Measurements from ENCODE around the gene C11orf24.
"Not testable (repeated sequence)": the region's sequence is repeated elsewhere in the genome, so short reads cannot be mapped to it uniquely, and the experiment has no call there.

C11orf24 gene

DNA sequence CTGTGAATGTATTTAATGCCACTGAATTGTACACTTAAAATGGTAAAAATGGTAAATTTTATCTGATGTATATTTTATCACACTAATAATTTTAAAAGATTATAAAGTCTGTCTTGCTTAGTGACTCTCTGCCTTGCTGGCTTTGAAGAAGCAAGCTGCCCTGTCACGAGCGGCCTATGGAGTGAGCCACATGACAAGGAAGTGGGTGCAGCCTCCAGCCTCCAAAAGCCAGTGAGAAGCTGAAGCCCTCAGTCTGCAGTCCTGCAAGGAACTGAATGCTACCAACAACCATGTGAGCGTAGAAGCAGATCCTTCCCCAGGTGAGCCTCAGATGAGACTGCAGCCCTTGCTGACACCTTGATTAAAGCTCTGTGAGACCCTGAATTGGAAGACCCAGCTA is 20.0 kb downstream of the C11orf24 start:
- DNase-seq (no peak), ATAC-seq (no peak)

DNA sequence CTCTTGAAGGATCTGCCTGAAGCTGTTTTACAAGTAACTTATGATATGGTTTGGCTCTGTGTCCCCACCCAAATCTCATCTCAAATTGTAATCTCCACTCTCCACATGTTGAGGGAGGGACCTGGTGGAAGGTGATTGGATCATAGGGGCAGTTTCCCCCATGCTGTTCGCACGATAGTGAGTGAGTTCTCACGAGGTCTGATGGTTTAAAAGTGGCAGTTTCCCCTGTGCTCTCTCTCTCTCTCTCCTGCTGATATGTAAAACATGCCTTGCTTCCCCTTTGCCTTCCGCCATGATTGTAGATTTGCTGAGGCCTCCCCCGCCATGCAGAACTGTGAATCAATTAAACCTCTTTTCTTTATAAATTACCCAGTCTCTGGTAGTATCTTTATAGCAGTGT is 26.9 kb downstream of the C11orf24 start:
- not testable (repeated sequence) for ATAC-seq, DNase-seq

DNA sequence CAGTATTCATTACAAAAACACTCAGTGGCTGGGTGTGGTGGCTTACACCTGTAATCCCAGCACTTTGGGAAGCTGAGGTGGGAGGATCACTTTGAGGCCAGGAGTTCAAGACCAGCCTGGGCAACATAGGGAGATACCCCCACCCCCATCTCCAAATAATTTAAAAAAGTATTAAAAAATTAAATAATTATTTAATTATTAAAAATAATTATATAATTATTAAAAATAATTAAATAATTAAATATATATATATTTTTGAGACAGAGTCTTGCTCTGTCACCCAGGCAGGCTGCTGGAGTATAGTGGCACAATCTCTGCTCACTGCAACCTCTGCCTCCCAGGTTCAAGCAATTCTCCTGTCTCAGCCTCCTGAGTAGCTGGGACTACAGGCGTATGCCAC is 27.9 kb downstream of the C11orf24 start:
- not testable (repeated sequence) for ATAC-seq, DNase-seq

DNA sequence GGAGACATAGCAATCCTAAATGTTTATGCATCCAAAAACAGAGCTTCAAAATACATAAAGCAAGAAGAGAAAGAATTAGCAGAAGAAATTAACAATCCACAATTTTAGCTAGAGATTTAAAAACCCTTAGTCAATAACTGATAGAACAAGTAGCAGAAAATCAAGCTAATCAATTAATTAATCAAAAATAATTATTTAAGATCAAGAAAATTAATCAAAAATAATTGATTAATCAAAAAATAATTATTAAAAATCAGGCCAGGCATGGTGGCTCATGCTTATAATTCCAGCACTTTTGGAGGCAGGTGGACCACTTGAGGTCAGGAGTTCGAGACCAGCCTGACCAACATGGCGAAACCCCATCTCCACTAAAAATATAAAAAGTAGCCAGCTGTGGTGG is 29.2 kb downstream of the C11orf24 start:
- ATAC-seq (no peak), DNase-seq (no peak)

DNA sequence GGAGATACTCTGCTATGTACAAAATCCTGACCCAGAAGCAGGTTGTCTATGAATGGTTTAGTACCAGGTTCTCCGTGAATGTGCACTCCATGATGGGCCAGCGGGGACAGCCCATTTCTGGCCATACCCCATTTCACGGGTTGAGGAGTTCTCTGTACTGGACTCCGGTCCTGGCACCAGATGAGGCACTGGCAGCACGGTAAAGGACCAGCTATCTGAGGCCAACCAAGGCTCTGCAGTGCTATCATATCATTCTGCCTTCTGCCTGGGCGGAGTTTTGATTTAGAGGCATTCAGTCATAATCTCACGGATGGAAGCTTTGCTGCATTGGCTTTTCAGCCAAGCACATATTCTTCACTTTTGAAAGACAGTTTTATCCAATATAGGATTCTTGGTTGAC is 40.2 kb downstream of the C11orf24 start:
- ATAC-seq (no peak), DNase-seq (no peak)

DNA sequence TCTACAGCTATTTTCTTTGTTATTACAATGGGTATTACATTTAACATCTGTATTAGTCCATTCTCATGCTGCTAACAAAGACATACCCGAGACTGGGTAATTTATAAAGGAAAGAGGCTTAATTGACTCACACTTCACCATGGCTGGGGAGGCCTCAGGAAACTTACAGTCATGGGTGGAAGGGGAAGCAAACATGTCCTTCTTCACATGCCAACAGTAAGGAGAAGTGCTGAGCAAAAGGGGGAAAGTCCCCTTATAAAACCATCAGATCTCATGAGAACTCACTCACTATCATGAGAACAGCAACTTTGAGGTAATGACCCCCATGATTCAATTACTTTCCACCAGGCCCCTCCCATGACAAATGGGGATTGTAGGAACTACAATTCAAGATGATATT is 42.2 kb downstream of the C11orf24 start:
- DNase-seq (no peak), ATAC-seq (no peak)

DNA sequence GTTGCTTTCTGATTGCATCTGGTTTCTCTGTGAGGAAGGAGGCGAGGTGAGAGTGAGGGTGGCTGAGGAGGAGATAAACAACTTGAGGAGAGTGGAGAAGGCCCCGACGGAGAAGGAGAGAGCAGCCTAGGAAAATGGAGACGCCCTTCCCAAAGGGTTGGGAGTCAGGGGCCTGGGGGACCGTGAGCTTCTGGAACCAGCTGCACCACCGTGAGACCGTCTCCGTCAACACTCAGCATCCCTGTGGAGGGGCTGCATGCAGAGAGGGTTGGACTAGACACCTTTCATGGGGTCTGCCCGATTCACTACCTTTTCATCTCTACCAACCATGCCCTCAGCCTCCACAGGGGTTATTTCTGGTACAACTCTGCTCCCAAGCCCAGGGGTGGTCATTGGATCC is 45.4 kb downstream of the C11orf24 start:
- DNase-seq (no peak), ATAC-seq (no peak)

DNA sequence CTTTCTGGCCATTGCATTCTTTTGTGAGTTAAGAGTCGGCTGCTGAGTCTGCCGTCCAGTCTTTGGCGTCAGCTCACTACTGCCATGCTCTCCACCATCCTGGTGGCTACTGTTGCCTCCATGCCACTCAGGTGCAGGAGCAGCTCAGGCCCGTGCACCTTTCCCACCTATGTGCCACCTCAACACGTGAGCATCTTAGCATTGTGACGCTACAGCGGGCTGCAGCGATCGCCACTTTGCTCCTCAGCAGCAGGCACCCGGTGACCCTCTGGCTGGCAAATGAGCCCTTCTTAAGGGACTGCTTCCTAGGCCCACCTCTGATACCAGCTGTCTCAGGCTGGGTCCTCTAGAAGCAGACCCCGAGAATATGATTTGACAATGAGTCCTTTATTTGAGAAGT is 47.2 kb downstream of the C11orf24 start:
- ATAC-seq (no peak), DNase-seq (no peak)

DNA sequence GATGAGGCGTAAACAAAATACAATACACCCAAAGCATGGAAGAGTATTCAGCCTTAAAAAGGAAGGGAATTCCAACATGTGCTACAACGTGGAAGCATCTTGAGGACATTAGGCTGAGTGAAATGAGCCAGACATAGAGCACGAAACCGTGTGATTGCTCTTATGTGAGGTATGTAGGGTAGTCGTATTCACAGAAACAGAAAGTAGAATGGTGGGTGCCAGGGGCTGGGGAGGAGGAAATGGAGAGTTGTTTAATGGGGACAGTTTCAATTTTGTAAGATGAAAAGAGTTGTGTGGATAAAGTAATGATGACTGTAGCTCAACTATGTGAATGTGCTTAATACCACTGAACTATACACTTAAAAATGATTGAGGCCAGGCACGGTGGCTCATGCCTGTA is 48.5 kb downstream of the C11orf24 start:
- DNase-seq (no peak), ATAC-seq (no peak)

DNA sequence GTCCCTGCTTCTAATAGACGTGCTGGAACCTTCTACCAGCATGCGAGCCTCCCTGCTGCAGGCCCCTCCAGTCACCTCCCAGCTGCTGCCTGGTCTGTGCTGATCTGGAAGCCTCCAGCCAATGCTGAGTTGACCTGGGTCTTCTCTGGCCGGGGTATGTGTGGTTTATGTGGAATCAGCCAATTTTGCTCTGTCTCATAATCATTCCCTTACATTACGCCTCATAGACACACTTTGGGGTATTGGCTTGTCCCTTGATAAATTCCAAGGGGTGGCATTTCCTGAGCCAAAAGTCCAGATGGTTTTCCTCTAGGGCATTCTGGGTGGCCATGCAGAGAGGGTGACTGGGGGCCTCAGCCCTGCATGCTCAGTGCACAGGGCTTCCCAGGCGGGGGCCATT is 50.4 kb downstream of the C11orf24 start:
- ATAC-seq (peak; percentile 20), DNase-seq (no peak)

DNA sequence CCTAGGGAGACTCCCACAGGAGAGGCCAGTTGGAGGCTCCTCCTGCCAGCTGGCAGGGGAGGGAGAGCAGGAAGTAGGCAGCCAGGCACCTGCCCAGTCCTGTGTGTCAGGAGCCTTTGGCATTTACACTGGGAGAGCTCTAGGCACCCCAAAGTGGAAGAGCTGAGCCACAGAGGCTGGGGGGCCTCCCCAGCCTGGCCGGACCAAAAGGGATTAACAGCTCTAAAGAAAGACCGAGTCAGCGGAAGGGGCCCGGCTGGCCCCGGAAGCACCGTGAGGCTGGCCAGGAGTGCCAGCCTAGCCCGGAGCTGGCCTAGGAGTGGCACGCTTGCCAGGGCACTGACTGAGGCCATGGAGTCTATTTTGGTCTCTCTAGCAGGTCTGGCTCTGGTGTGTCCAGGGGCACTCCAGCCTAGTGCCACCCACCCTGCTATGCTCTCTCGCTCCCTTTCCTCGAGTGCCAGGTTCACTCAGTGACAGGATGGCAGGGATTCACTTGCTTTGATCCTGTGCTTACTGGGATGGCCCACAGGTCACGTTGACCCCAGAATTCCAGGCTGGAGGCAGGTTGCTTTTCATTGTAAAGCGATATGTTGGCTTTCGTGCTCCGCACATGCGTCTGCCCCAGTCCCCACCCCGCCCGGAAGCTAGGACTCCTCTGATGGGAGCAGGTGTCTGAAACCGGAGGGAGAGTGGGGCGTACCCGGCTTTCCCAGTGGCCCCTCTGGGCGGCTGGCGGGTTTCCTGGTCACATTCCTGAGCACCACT is 55.4 kb downstream of the C11orf24 start:
- DNase-seq (no peak), ATAC-seq (no peak)

DNA sequence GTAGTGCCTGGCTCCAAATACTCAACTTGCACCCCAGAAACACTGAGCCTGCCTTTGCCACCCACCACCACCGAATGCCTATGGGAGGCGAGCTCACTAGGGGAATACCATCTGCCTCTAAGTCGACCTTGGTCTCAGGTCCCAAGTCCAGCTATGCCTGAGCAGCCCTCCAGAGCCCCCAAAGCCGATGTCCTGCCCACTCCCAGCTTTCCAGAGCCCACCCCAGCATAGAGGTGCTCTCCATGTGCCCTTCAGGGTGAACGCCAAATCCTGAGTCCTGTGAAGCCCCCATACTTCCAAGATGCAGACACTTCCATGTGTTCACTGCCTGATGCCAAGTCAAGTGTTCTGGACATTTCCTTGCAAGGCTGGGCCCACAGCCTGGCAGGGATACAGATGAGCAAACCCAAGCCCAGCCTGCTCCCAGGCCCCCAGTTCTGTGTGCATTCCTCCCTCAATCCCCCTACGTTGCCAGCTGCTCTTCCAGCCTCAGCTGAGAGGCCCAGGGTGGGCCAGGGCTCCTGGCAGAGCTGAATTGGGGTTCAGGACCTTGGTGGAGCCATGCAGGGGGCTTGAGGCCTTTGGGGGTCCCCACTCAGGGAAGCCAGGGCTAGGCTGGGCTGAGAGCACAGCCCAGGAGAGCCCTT is 56.1 kb downstream of the C11orf24 start:
- ATAC-seq (no peak), DNase-seq (no peak)

DNA sequence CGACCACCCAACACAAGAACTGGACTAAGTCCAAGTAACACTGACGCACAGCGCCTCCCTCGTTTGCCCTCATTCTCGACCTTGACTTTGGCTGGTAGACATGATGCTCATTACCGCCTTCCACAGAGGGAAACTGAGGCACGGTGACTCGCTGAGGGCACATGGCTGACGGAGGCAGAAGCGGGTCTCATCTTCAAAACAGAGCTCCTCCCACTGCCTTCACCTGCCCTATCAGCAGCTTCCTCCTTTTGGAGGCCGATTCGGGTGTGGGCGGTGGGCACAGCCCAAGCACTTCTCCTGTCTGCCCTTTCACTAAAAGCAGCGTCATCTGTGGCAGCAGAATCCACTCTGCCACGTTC is 56.7 kb downstream of the C11orf24 start:
- no peak for ATAC-seq
- DNase-seq = peak; percentile 51

DNA sequence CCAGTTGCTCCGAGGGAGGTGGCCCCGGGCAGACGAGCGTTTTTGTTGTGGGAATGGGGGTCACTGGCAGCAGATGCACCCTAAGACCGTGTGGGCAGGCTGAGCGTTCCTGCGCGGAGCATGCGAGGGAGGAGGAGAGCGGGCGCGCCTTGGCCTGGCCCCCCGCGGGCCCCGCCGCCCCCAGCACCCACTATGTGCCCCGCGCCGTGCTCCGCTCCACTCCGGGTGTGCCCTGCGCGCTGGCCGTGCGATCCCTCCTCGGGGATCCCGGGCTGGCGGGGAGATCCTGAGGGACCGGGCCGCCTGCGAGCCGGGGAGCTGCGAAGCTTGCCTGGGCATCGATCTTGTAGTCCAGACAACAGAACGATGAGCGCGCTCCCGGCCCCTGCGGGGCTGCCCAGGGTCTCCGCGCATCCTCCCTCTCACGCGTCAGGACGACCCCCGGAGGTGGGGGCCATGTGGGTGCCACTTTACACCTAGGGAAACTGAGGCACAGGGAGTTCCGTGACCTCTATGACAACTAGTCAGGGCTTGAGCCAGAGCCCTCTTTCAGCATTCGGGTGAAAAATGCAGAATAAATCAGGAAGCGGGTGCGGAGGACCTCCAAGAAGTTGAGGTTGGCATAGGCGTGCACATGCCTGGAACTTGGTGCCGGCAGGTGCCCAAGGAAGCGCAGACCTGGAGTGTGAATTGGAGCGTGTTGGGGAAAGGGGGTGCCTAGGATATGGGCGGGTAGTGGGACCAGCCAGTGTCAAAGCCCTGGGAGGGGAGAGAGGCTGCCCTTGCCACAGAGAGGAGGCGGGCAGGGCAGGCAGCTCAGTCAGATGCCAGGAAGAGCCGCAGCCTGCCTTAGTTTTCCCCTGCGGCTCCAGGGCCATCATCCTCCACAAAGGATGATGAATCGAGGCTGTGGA is 57.3 kb downstream of the C11orf24 start:
- DNase-seq = no peak
- peak; percentile 4 for ATAC-seq

DNA sequence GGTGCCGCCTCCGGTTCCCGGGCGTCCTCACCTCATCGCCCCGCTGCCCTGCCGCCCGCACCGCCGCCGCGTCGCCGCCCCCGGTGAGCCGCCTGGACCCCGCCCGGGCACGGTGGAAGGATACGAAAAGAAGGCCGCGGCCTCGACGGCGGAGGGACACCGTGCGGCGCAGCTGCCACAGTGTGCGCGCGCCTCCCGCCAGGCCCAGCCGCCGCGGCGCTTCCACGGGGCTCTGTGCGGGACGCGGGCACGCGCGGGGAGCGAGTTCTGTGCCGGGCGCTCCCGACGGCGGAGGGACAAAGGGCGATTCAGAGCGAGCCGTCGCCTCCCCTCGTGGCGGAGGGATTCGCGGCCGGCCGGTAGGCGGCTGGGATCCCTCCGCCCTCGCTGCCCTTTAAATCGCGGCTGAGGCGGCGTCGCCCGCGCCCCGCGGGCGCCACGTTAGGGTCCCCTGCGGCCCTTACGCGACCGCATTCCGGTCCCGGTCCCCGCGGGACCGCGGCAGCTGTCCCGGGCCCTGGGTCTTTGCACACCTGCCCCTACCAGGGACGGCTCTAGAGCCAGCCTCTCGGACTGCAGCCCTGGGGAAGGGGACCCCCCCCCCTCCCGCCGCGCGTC is 58.1 kb downstream of the C11orf24 start:
- peak; percentile 84 for DNase-seq
- ATAC-seq = peak; percentile 44

DNA sequence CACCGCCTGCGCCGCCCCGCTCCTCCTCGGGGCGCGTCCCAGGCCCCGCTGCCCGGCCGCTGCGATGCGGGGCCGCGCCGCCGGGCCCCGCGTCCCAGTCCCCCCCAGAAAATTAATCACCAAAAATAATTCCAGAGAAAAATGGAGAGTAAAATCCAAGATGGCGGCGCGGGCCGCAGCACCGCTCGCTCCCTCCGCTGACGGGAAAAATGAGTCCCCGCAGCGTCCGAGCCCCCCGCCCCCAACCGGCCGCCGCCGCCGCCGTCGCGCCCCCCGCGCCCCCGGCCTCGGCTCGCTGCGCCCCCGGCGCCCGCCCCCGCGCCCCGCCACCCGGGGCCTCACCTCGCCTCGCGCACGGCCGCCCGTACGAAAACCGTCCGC is 58.6 kb downstream of the C11orf24 start, which contains the start of gene KMT5B:
Gene KMT5B (minus strand): TSS at position 162 of the 381 bp plus-strand sequence. CDS start 23,220 bp downstream, outside the sequence.
- peak; percentile 72 for DNase-seq

DNA sequence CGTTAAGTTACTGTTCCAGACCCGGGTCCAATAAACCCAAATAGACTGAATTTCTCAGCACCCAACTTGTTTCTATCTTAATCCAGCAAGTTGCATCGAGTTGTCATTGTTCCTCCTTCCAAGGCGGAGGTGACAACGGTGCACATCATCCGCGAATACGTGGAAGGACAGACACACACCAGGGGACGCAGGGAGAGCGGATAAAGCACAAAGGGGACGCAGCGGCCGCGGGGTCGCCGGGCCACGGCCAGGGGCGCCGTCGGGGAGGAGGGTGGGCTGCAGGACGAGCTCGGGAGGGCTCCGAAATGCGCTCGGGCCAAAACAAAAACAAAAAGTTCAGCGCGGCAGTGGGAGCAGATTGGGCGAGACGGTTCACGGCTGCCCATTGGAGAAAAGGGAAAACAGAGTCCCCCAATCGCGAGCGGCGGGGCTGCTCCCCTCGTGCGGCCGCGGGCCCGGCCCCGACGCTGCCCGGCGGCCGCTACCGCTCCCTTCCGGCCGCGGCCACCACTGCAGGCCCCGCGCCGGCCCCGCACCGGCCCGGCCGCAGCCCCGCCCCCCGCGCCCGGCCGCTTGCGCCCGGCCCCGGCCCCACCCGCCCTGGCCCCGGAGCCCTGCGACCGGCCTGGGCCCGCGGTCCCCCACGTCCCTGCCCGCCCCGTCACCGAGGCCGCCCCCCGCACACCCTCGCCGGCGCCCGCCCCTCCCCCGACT is 59.2 kb downstream of the C11orf24 start:
- peak; percentile 73 for DNase-seq
- ATAC-seq = peak; percentile 55

More for the DNA sequence above, 58.6 kb downstream of the C11orf24 start, which contains the start of gene KMT5B:
- ATAC-seq = peak; percentile 0

DNA sequence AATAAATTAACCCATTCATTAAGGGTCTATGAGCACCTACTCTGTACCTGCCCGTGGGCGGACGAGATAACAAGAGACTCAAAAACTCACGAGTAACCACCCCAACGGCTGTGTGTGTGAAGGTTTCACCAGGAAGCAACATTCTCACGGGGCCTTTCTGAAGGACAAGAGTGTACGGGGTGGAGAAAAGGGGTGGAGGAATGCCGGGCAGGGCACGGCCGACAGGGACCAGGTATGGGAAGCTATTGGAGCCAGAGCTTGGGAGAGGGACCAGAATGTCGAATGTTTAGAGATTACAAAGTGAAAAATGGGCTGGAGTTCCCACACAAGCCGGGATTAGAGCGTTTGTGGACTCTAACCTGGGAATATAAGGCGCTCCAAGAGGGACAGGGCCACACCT is 60.2 kb downstream of the C11orf24 start:
- ATAC-seq (no peak), DNase-seq (peak; percentile 15)
